Loucy (cell line): ENCODE results near the gene DUSP23.

ENCODE experiments used
- H2AFZ ChIP-seq: fragments of 200-600 bp; sonication (generic); 2 replicates; pipeline ENCODE4 v1.6.0; 2016; ENCODE audit warnings: antibody characterized with exemption, mild to moderate bottlenecking, low read length, moderate library complexity
- H3F3A ChIP-seq: fragments of 200-600 bp; 2 replicates; pipeline ENCODE4 v1.6.0; 2016; ENCODE audit warnings: antibody characterized with exemption, low read depth, mild to moderate bottlenecking
- H3K27me3 ChIP-seq: fragments of 200-600 bp; sonication (generic); 2 replicates; pipeline ENCODE4 v1.6.1; 2014; ENCODE audit warnings: low read length, mild to moderate bottlenecking; ENCODE audit not compliant: insufficient read depth, poor library complexity, severe bottlenecking
- H3K36me3 ChIP-seq: fragments of 200-600 bp; sonication (generic); 2 replicates; pipeline ENCODE4 v1.6.1; 2016; ENCODE audit warnings: low read length; ENCODE audit not compliant: insufficient read depth
- H3K4me1 ChIP-seq: fragments of 200-600 bp; sonication (generic); 2 replicates; pipeline ENCODE4 v1.5.1; 2014; ENCODE audit warnings: low read length, mild to moderate bottlenecking; ENCODE audit not compliant: insufficient read depth, poor library complexity, severe bottlenecking
- H3K4me2 ChIP-seq: fragments of 200-600 bp; sonication (generic); 2 replicates; pipeline ENCODE4 v1.6.0; 2014; ENCODE audit warnings: antibody characterized with exemption, low read length, low read depth, mild to moderate bottlenecking; ENCODE audit not compliant: poor library complexity, severe bottlenecking
- H3K4me3 ChIP-seq: fragments of 200-600 bp; sonication (generic); 2 replicates; pipeline ENCODE4 v1.5.1; 2014; ENCODE audit warnings: low read length, mild to moderate bottlenecking, mixed read lengths; ENCODE audit not compliant: poor library complexity, severe bottlenecking
- H3K79me2 ChIP-seq: fragments of 200-600 bp; sonication (generic); 2 replicates; pipeline ENCODE4 v1.6.1; 2014; ENCODE audit warnings: low read length; ENCODE audit not compliant: insufficient read depth
- H3K9ac ChIP-seq: fragments of 200-600 bp; sonication (generic); 2 replicates; pipeline ENCODE4 v1.6.0; 2014; ENCODE audit warnings: mild to moderate bottlenecking, low read depth, low read length, moderate library complexity; ENCODE audit not compliant: poor library complexity, severe bottlenecking
- H3K9me2 ChIP-seq: fragments of 200-600 bp; sonication (generic); replicated peaks from 2 replicates; pipeline ENCODE4 v1.6.1; 2016; ENCODE audit warnings: low read depth, low read length, mixed read lengths
- H3K9me3 ChIP-seq: fragments of 200-600 bp; sonication (generic); 2 replicates; pipeline ENCODE4 v1.6.1; 2014; ENCODE audit warnings: mild to moderate bottlenecking, antibody characterized with exemption, low read length, low read depth; ENCODE audit not compliant: insufficient read depth
- H4K20me1 ChIP-seq: fragments of 200-600 bp; sonication (generic); 2 replicates; pipeline ENCODE4 v1.6.0; 2014; ENCODE audit warnings: antibody characterized with exemption, low read length, mild to moderate bottlenecking; ENCODE audit not compliant: insufficient read depth, poor library complexity, severe bottlenecking
- EZH2phosphoT487 ChIP-seq: fragments of 200-600 bp; IDR thresholded peaks from 2 replicates; pipeline ENCODE4 v1.6.1; 2018; ENCODE audit warnings: antibody characterized with exemption, mild to moderate bottlenecking, moderate library complexity, borderline replicate concordance
- TF ChIP-seq, protein P1 (sequence below): fragments of 200-600 bp; sonication (generic); conservative IDR thresholded peaks from 2 replicates; pipeline ENCODE4 v1.5.1; 2014; ENCODE audit warnings: mild to moderate bottlenecking, antibody characterized with exemption, low read length

DUSP23 gene

DNA sequence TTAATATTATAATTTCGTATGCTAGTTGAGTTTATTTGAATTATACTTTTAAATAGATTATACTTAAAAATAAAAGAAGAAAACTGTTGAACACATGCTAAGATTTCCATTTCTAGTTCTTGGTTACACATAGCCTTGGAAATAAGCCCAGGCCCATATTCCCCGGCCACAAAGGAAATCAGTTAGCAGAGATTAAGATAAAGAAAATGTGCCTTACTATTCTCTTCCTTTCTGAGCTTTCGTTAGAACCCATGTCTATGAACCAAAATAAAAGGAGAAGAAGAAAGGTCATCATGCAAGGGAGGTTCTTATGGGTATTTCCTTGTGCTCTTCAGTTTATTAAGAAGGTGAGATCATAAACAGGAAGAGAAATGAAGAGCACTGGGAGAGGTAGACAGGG is 34.1 kb upstream of the DUSP23 start:
- H3F3A ChIP-seq: peaks cover 11% of the 10 kb centered on the region
- no peak for TF ChIP-seq EZH2phosphoT487
- TF ChIP-seq, protein P1, sequence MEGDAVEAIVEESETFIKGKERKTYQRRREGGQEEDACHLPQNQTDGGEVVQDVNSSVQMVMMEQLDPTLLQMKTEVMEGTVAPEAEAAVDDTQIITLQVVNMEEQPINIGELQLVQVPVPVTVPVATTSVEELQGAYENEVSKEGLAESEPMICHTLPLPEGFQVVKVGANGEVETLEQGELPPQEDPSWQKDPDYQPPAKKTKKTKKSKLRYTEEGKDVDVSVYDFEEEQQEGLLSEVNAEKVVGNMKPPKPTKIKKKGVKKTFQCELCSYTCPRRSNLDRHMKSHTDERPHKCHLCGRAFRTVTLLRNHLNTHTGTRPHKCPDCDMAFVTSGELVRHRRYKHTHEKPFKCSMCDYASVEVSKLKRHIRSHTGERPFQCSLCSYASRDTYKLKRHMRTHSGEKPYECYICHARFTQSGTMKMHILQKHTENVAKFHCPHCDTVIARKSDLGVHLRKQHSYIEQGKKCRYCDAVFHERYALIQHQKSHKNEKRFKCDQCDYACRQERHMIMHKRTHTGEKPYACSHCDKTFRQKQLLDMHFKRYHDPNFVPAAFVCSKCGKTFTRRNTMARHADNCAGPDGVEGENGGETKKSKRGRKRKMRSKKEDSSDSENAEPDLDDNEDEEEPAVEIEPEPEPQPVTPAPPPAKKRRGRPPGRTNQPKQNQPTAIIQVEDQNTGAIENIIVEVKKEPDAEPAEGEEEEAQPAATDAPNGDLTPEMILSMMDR: no peak
- peak overlapping the region; percentile 36 for H3K4me3 ChIP-seq
- no peaks in the 10 kb centered on the region for H3K27me3 ChIP-seq
- peak overlapping the region; percentile 37 for H3K9ac ChIP-seq
- peak overlapping the region; percentile 58 for H3K4me2 ChIP-seq
- peaks cover 51% of the 10 kb centered on the region for H3K4me1 ChIP-seq
- H4K20me1 ChIP-seq: no peaks in the 10 kb centered on the region
- H3K36me3 ChIP-seq: no peaks in the 10 kb centered on the region
- H3K9me2 ChIP-seq: no peaks in the 10 kb centered on the region
- H3K79me2 ChIP-seq: no peaks in the 10 kb centered on the region
- H2AFZ ChIP-seq: 0 out of 2 replicates have a peak overlapping the region, but pooled peaks have one; percentile 34
- H3K9me3 ChIP-seq: no peaks in the 10 kb centered on the region

DNA sequence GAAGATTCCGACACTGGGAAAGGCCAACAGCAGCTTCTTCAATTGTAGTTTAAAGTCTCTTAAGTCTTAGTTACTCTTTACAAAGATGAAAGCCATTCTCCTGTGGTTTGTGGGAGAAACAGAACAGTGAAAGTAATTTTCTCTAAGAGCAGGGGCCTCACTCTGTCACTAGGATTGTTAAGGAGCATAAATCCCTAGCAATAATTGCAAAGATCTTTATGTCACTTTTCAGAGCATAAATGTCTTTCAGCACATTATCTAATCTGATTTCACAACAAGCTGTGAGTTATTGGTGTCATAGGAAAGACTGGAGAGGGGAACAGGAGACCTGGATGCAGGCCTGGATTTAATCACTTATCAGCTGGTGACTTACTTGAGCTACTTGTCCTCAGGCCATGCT is 32.4 kb upstream of the DUSP23 start:
- H3K79me2 ChIP-seq: no peaks in the 10 kb centered on the region
- H2AFZ ChIP-seq: no peak overlapping the region
- no peaks in the 10 kb centered on the region for H3K9me2 ChIP-seq
- no peaks in the 10 kb centered on the region for H3K27me3 ChIP-seq
- H3K9ac ChIP-seq: no peak overlapping the region
- H3K4me2 ChIP-seq: no peak overlapping the region
- no peaks in the 10 kb centered on the region for H3K36me3 ChIP-seq
- peaks cover 11% of the 10 kb centered on the region for H3F3A ChIP-seq
- H3K4me1 ChIP-seq: peaks cover 57% of the 10 kb centered on the region
- no peaks in the 10 kb centered on the region for H4K20me1 ChIP-seq
- H3K9me3 ChIP-seq: no peaks in the 10 kb centered on the region
- TF ChIP-seq, protein P1: no peak
- no peak for TF ChIP-seq EZH2phosphoT487
- H3K4me3 ChIP-seq: no peak overlapping the region

DNA sequence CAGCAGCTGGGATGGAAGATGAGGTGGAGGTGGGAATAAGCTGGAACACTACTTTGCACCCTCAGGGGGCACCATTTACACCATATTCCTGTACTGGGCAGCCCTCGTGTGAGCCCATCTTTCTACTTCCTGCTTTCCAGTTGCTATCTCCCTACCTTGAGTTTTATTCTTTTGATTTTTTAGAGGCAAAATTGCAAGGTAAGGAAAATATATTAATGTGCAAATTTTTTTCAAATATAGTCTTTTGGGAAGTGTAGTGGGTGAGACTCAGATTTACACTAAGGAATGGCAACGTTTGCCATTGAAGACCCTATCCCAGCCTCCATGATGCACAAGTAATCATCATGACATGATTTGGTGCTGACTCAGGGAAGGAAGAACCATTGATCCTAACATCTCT is 31.1 kb upstream of the DUSP23 start:
- Histone ChIP-seq H3K79me2 (no peaks in the 10 kb centered on the region), H4K20me1 (no peaks in the 10 kb centered on the region)

More for the DNA sequence above, 31.1 kb upstream of the DUSP23 start:
- Histone ChIP-seq H3K27me3 (no peaks in the 10 kb centered on the region), H3K36me3 (no peaks in the 10 kb centered on the region), H3K9me3 (no peaks in the 10 kb centered on the region), H3F3A (peaks cover 11% of the 10 kb centered on the region), H2AFZ (no peak overlapping the region), H3K9ac (no peak overlapping the region), H3K9me2 (no peaks in the 10 kb centered on the region), H3K4me3 (no peak overlapping the region), H3K4me1 (peaks cover 54% of the 10 kb centered on the region), H3K4me2 (no peak overlapping the region)
- TF ChIP-seq, protein P1: 0 out of 2 replicates have a peak, but pooled peaks have one; percentile 13
- TF ChIP-seq EZH2phosphoT487: no peak
